ENCODE data around the gene AURKA. TPM values are rescaled to one million over a fixed set of nuclear protein-coding genes. Genes with fewer than 3 reads are reported as not detected.

Gene AURKA
- total RNA-seq, 1 donor from 2014 or later = 60.3 TPM

DNA sequence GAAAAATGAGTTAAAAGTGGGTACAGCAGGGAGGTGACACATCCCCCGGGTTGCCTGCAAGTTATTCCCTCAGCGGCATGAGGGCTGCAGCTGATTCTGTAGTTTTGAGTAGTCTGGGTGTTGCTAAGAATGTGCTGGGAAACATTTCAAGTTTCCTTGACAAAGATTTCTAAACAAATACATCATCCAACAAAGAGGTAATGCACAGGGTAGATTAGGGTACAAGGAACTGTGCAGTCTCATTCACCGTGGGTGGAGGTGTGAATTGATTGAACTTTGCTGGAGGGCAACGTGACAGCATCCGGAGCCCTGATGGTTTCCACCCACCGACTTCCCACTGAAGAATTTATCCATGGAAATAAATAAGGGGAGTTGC, 41.9 kb upstream of the AURKA start:
- Mint-ChIP-seq H3K27ac (ENCODE audit: unreplicated experiment) (no peak overlapping the region), H3K4me1 (peaks cover 45% of the 10 kb centered on the region)
- no peak for DNase-seq (ENCODE audit: low read depth, low spot score)

DNA sequence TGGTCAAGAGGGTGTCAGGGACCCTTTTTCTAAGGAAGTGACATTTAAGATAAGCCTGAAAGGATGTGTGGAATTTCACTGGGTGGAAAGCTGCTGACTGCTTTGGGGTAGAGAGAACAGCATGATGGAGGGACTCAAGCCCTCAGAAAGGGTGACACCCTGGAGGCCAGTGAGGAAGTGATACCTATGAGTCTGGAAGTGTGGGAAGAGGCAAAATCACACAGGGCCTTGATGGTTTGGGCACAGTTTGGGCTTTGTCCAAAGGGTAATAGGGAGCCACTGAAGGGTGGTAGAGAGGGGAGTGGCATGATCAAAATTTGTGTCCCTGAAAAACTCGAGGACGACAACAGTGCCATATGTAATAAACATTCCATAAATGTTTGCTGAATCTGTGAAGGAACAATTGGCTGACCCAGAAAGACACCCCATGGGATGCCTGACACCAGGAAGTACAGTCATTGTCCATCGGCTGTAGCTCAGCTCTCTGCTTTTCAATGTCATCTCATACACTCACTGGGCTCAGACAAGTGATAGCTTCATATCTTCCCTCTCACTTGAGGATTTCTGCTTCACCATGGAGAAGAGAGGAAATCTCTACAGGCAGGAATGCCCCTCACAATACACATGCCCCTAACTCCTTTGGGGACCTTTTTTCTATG, 41.3 kb upstream of the AURKA start:
- Mint-ChIP-seq H3K4me3 (no peak overlapping the region), H3K9me3 (no peaks in the 10 kb centered on the region), H3K27me3 (ENCODE audit: low read depth) (no peaks in the 10 kb centered on the region), H3K4me1 (peaks cover 45% of the 10 kb centered on the region), H3K27ac (ENCODE audit: unreplicated experiment) (no peak overlapping the region), H3K36me3 (ENCODE audit: low read depth) (no peaks in the 10 kb centered on the region)
- TF ChIP-seq, protein P1, sequence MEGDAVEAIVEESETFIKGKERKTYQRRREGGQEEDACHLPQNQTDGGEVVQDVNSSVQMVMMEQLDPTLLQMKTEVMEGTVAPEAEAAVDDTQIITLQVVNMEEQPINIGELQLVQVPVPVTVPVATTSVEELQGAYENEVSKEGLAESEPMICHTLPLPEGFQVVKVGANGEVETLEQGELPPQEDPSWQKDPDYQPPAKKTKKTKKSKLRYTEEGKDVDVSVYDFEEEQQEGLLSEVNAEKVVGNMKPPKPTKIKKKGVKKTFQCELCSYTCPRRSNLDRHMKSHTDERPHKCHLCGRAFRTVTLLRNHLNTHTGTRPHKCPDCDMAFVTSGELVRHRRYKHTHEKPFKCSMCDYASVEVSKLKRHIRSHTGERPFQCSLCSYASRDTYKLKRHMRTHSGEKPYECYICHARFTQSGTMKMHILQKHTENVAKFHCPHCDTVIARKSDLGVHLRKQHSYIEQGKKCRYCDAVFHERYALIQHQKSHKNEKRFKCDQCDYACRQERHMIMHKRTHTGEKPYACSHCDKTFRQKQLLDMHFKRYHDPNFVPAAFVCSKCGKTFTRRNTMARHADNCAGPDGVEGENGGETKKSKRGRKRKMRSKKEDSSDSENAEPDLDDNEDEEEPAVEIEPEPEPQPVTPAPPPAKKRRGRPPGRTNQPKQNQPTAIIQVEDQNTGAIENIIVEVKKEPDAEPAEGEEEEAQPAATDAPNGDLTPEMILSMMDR (conservative IDR thresholded peaks at IDR 0.05) = no peak
- no peak for DNase-seq (ENCODE audit: low read depth, low spot score)

More for the DNA sequence above, 41.9 kb upstream of the AURKA start:
- Mint-ChIP-seq H3K36me3 (ENCODE audit: low read depth) (no peaks in the 10 kb centered on the region), H3K4me3 (no peak overlapping the region), H3K9me3 (no peaks in the 10 kb centered on the region), H3K27me3 (ENCODE audit: low read depth) (no peaks in the 10 kb centered on the region)
- TF ChIP-seq, protein P1 (conservative IDR thresholded peaks at IDR 0.05) = no peak

DNA sequence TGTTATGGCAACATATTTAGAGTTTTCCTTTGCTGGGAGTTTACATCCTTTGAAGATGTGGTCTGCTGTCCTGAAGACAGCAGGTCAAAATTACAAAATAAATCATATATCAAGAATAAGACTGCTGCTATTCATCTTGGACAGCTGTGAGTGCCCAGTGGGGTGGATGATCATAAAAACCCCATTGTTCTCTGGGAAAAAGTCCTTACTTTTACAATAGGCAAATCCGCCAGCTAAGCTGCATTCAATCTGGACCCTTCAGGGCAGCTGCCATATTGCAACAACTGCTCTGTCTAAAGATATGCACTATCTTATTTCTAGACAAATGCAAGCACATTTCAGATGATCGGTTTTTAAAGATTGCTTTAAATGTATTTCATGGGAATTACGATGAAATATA, 39.5 kb upstream of the AURKA start:
- Mint-ChIP-seq H3K9me3 (no peaks in the 10 kb centered on the region), H3K36me3 (ENCODE audit: low read depth) (no peaks in the 10 kb centered on the region), H3K27me3 (ENCODE audit: low read depth) (no peaks in the 10 kb centered on the region), H3K27ac (ENCODE audit: unreplicated experiment) (no peak overlapping the region), H3K4me1 (peaks cover 45% of the 10 kb centered on the region), H3K4me3 (no peak overlapping the region)
- no peak for DNase-seq (ENCODE audit: low read depth, low spot score)
- TF ChIP-seq, protein P1 (conservative IDR thresholded peaks at IDR 0.05) = no peak

DNA sequence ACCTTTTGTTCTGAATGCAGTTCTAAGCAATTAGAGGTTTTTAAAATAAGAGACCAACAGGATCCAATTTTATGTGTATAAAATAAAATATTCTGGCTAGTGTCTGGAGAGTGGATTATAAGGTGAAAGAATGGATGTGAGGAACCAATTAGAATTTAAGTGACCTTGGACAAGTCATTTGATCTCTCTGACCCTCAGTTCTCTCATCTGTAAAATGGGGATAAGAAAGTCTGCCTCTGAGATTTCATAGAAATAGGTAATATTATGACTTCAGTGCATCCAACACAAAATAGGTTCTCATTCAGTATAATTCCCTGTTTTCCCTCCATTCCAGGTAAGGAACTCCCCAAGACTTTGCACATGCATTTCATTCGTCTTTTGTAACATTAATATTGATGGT, 38.9 kb upstream of the AURKA start:
- Mint-ChIP-seq H3K36me3 (ENCODE audit: low read depth) (no peaks in the 10 kb centered on the region), H3K4me3 (no peak overlapping the region), H3K27me3 (ENCODE audit: low read depth) (no peaks in the 10 kb centered on the region), H3K27ac (ENCODE audit: unreplicated experiment) (no peak overlapping the region), H3K4me1 (peaks cover 45% of the 10 kb centered on the region), H3K9me3 (no peaks in the 10 kb centered on the region)
- TF ChIP-seq, protein P1 (conservative IDR thresholded peaks at IDR 0.05) = no peak
- no peak for DNase-seq (ENCODE audit: low read depth, low spot score)

DNA sequence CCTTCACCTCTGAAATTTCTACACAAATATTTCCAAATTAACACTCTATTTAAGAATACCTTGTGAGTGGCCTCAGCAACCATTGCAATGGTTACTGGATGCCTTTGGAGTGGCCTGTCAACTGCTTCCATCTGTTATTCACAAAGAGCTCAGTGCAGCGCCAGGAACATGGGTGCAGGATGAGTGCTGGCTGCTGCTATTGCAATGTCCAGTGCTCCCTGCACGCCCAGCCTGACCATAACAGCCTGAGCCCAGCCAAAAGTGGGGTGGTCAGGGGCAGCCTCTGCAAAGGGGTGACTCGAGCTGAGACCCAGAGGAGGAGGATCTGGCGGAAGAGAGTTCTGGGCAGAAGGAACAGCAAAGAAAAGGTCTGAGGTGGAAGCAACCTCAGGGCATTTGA, 38.4 kb upstream of the AURKA start:
- Mint-ChIP-seq H3K27me3 (ENCODE audit: low read depth) (no peaks in the 10 kb centered on the region), H3K4me3 (no peak overlapping the region), H3K36me3 (ENCODE audit: low read depth) (no peaks in the 10 kb centered on the region), H3K4me1 (peaks cover 45% of the 10 kb centered on the region), H3K9me3 (no peaks in the 10 kb centered on the region), H3K27ac (ENCODE audit: unreplicated experiment) (no peak overlapping the region)
- TF ChIP-seq, protein P1 (conservative IDR thresholded peaks at IDR 0.05) = no peak
- DNase-seq (ENCODE audit: low read depth, low spot score) = no peak

All from neural crest cell (in vitro differentiated cells).